Thoracic aorta (tissue), 2 donors: Measurements from ENCODE around the gene BLVRB. TPM values are rescaled to one million over a fixed set of nuclear protein-coding genes. Genes with fewer than 3 reads are reported as not detected.

ENCODE experiments used
- ATAC-seq: fragments of 150-250 bp; one replicate; pipeline ENCODE4 v1.8.0; 2017; ENCODE audit warnings: low read depth; ENCODE audit not compliant: insufficient number of reproducible peaks, low FRiP score
- DNase-seq: peaks from one replicate; pipeline ENCODE4 v3.0.0-alpha.2; 2020; ENCODE audit warnings: low spot score
- H3K27ac ChIP-seq, 2 donors: fragments of 200-600 bp; sonication (generic); 1 replicate in 1 of 2; 2 replicates in 1 of 2; pipeline ENCODE4 v1.5.1; 2016; ENCODE audit warnings: mild to moderate bottlenecking in 2 of 2, moderate library complexity in 2 of 2
- H3K27me3 ChIP-seq: fragments of 200-600 bp; sonication (generic); replicated peaks from 2 replicates; pipeline ENCODE4 v1.6.0; 2016; ENCODE audit warnings: mild to moderate bottlenecking; ENCODE audit not compliant: insufficient read depth
- H3K36me3 ChIP-seq: fragments of 200-600 bp; sonication (generic); one replicate; pipeline ENCODE4 v1.5.1; 2016
- H3K4me1 ChIP-seq, 2 donors: fragments of 200-600 bp; sonication (generic); 1 replicate in 1 of 2; 2 replicates in 1 of 2; pipeline versions ENCODE4 v1.5.1 to v1.6.0; 2016; ENCODE audit warnings: low read depth in 2 of 2, mild to moderate bottlenecking in 1 of 2; ENCODE audit not compliant: control insufficient read depth in 1 of 2
- H3K4me3 ChIP-seq: fragments of 200-600 bp; sonication (generic); 2 replicates; pipeline ENCODE4 v1.5.1; 2016; ENCODE audit warnings: mild to moderate bottlenecking
- H3K9me3 ChIP-seq: fragments of 200-600 bp; sonication (generic); 2 replicates; pipeline ENCODE4 v1.5.1; 2016
- total RNA-seq, 2 donors: library from RNA; depleted of rRNA; stranded (reverse); fragments of >200 nt; gene quantifications; one replicate each; pipeline versions ENCODE4 v1.1.0 to v1.2.3, GENCODE V29; 2016
- TF ChIP-seq, protein P1 (sequence below): fragments of 200-600 bp; sonication (generic); IDR thresholded peaks from one replicate; pipeline ENCODE4 v1.5.1; 2019; ENCODE audit warnings: antibody characterized with exemption

BLVRB gene
- total RNA-seq, 2 donors from 2014 or later = 97.4 to 229 TPM

DNA sequence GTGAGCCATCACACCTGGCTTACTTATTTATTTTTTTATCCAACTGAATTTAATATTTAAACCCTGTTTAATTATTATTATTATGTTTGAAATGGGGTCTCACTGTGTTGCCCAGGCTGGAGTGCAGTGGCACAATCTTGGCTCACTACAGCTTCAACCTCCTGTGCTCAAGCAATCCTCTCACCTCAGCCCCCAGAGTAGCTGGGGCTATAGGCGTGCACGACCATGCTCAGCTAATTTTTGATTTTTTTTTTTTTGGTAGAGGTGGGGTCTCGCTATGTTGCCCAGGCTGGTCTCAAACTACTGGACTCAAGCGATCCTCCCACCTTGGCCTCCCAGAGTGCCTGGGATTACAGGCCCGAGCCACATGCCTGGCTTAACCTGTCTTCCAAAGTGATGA is 33.8 kb upstream of the BLVRB start:
- H3K27ac ChIP-seq = no peak overlapping the region
- H3K4me3 ChIP-seq = no peak overlapping the region
- ATAC-seq (no peak), DNase-seq (no peak)
- no peaks in the 10 kb centered on the region for H3K36me3 ChIP-seq
- no peaks in the 10 kb centered on the region for H3K9me3 ChIP-seq
- no peaks in the 10 kb centered on the region for H3K27me3 ChIP-seq
- TF ChIP-seq, protein P1, sequence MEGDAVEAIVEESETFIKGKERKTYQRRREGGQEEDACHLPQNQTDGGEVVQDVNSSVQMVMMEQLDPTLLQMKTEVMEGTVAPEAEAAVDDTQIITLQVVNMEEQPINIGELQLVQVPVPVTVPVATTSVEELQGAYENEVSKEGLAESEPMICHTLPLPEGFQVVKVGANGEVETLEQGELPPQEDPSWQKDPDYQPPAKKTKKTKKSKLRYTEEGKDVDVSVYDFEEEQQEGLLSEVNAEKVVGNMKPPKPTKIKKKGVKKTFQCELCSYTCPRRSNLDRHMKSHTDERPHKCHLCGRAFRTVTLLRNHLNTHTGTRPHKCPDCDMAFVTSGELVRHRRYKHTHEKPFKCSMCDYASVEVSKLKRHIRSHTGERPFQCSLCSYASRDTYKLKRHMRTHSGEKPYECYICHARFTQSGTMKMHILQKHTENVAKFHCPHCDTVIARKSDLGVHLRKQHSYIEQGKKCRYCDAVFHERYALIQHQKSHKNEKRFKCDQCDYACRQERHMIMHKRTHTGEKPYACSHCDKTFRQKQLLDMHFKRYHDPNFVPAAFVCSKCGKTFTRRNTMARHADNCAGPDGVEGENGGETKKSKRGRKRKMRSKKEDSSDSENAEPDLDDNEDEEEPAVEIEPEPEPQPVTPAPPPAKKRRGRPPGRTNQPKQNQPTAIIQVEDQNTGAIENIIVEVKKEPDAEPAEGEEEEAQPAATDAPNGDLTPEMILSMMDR = no peak
- H3K4me1 ChIP-seq = no peaks in the 10 kb centered on the region

DNA sequence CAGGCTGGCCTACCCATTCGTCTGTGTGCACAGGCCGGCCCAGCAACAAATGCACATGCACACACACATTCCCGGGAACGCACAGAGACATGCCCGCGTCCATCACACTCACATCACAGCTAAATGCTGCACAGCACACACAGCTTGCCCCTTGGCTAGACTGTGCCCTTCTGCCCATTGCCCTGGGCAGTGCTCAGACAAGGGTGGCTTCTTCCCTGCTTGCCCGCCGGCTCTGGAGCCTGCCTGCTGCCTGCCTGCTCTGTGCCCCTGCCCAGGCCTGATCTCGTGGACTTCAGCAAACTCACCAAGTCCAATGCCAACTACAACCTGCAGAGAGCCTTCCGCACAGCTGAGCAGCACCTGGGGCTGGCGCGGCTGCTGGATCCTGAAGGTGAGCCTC is 31.7 kb upstream of the BLVRB start:
- H3K4me1 ChIP-seq = no peaks in the 10 kb centered on the region
- no peak overlapping the region for H3K27ac ChIP-seq
- ATAC-seq (no peak), DNase-seq (no peak)
- H3K4me3 ChIP-seq = no peak overlapping the region
- no peaks in the 10 kb centered on the region for H3K9me3 ChIP-seq
- TF ChIP-seq, protein P1 = no peak
- H3K36me3 ChIP-seq = no peaks in the 10 kb centered on the region
- H3K27me3 ChIP-seq = no peaks in the 10 kb centered on the region

DNA sequence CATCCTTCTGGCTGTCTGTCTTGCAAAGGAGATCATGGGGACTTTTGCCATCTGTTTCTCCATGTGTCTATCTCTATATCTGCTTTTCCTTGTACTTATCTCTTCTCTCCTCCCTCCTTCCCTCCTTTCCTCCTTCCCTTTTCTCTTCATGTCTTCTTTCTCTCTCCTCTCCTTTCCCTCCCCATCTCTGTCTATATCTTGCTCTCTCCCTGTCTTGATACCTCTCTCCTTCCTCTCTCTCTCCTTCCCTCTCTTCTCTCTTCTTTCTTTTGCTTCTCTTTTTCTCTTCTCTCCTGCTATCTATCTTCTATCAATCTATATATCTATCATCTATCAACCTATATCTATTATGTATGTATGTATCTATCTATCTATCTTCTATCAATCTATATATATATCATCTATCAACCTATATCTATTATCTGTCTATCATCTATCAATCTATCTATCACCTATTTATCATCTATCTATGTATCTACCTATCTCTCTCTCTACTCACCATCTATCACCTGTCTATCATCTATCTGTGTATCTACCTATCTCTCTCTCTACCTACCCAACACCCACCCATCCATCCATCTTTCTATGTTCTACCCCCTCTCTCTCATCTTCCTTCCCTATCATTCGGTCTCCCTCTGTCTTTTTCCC is 28.8 kb upstream of the BLVRB start:
- no peak for ATAC-seq
- H3K27ac ChIP-seq = no peak overlapping the region
- H3K4me3 ChIP-seq = no peak overlapping the region
- TF ChIP-seq, protein P1 = no peak
- no peaks in the 10 kb centered on the region for H3K27me3 ChIP-seq
- DNase-seq = no peak
- no peaks in the 10 kb centered on the region for H3K9me3 ChIP-seq
- H3K36me3 ChIP-seq = no peaks in the 10 kb centered on the region
- no peaks in the 10 kb centered on the region for H3K4me1 ChIP-seq

DNA sequence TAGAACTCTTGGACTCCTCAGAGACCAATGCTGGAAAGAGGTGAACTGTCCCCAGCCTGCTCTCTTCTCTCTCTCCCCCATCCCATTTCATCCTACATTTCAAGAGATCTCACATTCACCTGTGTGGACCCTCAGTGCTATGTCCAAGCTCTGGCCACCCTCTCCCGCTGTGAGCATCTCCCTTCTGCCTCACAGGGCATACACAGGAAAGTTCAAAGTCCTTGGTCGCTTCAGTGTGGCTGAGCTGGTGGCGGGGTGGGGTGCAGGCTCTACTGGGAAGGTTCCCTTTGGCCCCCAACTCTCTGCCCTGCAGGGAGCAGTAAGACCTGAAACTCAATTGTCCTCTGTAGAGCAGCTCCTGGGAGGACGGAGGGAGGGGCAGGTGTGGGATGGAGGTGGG is 28.2 kb upstream of the BLVRB start:
- no peaks in the 10 kb centered on the region for H3K4me1 ChIP-seq
- DNase-seq = no peak
- H3K9me3 ChIP-seq = no peaks in the 10 kb centered on the region
- no peak overlapping the region for H3K27ac ChIP-seq
- no peaks in the 10 kb centered on the region for H3K36me3 ChIP-seq
- H3K4me3 ChIP-seq = no peak overlapping the region
- TF ChIP-seq, protein P1 = no peak
- H3K27me3 ChIP-seq = no peaks in the 10 kb centered on the region
- no peak for ATAC-seq

DNA sequence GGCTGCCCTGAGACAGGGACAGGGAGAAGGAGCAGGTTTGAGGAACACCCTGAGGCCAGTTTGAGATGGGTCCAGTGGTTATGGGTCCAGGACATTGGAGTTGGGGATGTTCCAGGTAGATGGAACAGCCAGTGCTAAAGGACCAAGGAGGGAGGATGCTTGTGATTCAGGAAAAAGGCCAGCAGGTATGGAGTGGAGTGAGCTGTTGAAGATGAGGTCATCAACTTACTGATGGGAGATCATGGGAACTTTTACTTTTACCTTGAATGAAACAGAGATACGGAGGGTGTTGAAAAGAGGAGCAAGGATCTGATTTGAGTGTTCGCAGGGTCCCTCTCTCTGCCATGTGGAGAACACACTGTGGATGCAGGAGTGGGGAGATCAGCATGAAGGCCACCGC is 26.7 kb upstream of the BLVRB start:
- H3K27me3 ChIP-seq = no peaks in the 10 kb centered on the region
- TF ChIP-seq, protein P1 = no peak
- H3K4me3 ChIP-seq = no peak overlapping the region
- no peaks in the 10 kb centered on the region for H3K9me3 ChIP-seq
- ATAC-seq (no peak), DNase-seq (no peak)
- no peak overlapping the region for H3K27ac ChIP-seq
- no peaks in the 10 kb centered on the region for H3K4me1 ChIP-seq
- H3K36me3 ChIP-seq = no peaks in the 10 kb centered on the region
